Measurements from ENCODE around the gene SLC25A46.
"Not testable (repeated sequence)": the region's sequence is repeated elsewhere in the genome, so short reads cannot be mapped to it uniquely, and the experiment has no call there.

The SLC25A46 gene

DNA sequence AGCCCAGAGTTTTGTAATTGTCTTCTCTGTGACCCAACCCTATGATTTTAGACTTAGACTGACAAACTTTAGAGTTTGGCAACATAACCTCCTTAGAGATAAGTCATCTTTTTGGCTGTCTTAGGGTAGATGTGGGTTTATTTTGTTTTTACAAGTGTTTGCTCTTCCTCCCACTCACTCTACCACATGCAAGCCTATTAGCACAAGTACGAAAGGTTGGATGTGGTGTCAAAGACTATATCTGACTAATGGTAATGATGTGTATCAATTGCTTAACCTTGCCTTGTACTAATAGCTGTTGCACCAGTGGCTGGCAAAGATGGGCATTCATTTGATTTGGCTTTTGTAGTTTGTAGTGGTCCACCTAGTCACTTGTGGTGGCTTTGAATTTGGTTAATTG is 46.5 kb downstream of the SLC25A46 start:
- no peaks in the 10 kb centered on the region for H4K20me1 ChIP-seq (ENCODE audit: control insufficient read depth, insufficient read depth, low read depth, low read length)
- H3K4me2 ChIP-seq (ENCODE audit: low read length) = no peak overlapping the region
- H3K36me3 ChIP-seq (ENCODE audit: control insufficient read depth, low read length) = no peaks in the 10 kb centered on the region
- no peaks in the 10 kb centered on the region for H3K27me3 ChIP-seq (ENCODE audit: control insufficient read depth, low read length)
- no peak for TF ChIP-seq EZH2phosphoT487 (IDR thresholded peaks at IDR 0.05; ENCODE audit: borderline replicate concordance, low read length)
- H3F3A ChIP-seq (ENCODE audit: control insufficient read depth, insufficient read depth) = no peaks in the 10 kb centered on the region
- no peak overlapping the region for H3K4me3 ChIP-seq (ENCODE audit: low read length)
- H3K9me2 ChIP-seq (replicated peaks; ENCODE audit: control insufficient read depth, low read length) = no peaks in the 10 kb centered on the region
- H3K4me1 ChIP-seq (ENCODE audit: control insufficient read depth, low read length) = no peaks in the 10 kb centered on the region
- H3K9me3 ChIP-seq (ENCODE audit: control insufficient read depth, insufficient read depth, low read length) = no peaks in the 10 kb centered on the region
- H3K79me2 ChIP-seq (ENCODE audit: control insufficient read depth, low read length) = no peaks in the 10 kb centered on the region
- H3K27ac ChIP-seq (ENCODE audit: low read depth, low read length) = no peak overlapping the region

DNA sequence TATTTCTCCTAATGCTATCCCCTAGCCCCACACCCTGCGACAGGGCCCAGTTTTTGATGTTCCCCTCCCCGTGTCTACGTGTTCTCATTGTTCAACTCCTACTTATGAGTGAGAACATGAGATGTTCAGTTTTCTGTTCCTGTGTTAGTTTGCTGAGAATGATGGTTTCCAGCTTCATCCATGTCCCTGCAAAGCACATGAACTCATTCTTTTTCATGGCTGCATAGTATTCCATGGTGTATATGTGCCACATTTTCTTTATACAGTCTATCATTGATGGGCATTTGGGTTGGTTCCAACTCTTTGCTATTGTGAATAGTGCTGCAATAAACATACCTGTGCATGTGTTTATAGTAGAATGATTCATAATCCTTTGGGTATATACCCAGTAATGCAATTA is 49.2 kb downstream of the SLC25A46 start:
- H3F3A ChIP-seq (ENCODE audit: control insufficient read depth, insufficient read depth); H3K36me3 ChIP-seq (ENCODE audit: control insufficient read depth, low read length); H3K9me2 ChIP-seq (replicated peaks; ENCODE audit: control insufficient read depth, low read length); H3K79me2 ChIP-seq (ENCODE audit: control insufficient read depth, low read length); H3K4me3 ChIP-seq (ENCODE audit: low read length); H3K27ac ChIP-seq (ENCODE audit: low read depth, low read length); H3K4me1 ChIP-seq (ENCODE audit: control insufficient read depth, low read length); H3K9me3 ChIP-seq (ENCODE audit: control insufficient read depth, insufficient read depth, low read length); H4K20me1 ChIP-seq (ENCODE audit: control insufficient read depth, insufficient read depth, low read depth, low read length); H3K4me2 ChIP-seq (ENCODE audit: low read length); H3K27me3 ChIP-seq (ENCODE audit: control insufficient read depth, low read length): not testable (repeated sequence)

DNA sequence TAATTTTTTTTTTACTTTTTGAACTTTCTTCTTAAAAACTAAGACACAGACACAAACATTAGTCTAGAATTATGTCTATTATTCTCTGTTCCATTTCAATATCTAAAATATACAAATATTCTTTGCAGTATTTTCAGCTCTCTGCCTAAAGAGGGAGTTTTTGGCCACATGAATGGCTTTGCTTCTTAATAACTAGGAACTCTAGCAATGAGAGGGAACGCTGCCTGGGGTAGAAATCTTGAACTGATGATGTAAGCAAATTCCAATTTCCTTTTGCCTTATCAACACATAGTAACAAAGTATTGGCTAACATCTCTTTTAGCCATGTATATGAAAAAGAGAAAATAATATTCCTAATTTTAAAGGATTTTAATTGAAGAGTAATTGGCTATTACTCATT is 51.9 kb downstream of the SLC25A46 start:
- Histone ChIP-seq H3K9me3 (ENCODE audit: control insufficient read depth, insufficient read depth, low read length) (no peaks in the 10 kb centered on the region), H3K27me3 (ENCODE audit: control insufficient read depth, low read length) (no peaks in the 10 kb centered on the region), H3K79me2 (ENCODE audit: control insufficient read depth, low read length) (no peaks in the 10 kb centered on the region), H3K4me2 (ENCODE audit: low read length) (no peak overlapping the region), H3K4me3 (ENCODE audit: low read length) (no peak overlapping the region), H3K9me2 (replicated peaks; ENCODE audit: control insufficient read depth, low read length) (no peaks in the 10 kb centered on the region), H3K36me3 (ENCODE audit: control insufficient read depth, low read length) (no peaks in the 10 kb centered on the region), H3K4me1 (ENCODE audit: control insufficient read depth, low read length) (no peaks in the 10 kb centered on the region), H4K20me1 (ENCODE audit: control insufficient read depth, insufficient read depth, low read depth, low read length) (no peaks in the 10 kb centered on the region), H3F3A (ENCODE audit: control insufficient read depth, insufficient read depth) (no peaks in the 10 kb centered on the region), H3K27ac (ENCODE audit: low read depth, low read length) (no peak overlapping the region)
- TF ChIP-seq, protein P1, sequence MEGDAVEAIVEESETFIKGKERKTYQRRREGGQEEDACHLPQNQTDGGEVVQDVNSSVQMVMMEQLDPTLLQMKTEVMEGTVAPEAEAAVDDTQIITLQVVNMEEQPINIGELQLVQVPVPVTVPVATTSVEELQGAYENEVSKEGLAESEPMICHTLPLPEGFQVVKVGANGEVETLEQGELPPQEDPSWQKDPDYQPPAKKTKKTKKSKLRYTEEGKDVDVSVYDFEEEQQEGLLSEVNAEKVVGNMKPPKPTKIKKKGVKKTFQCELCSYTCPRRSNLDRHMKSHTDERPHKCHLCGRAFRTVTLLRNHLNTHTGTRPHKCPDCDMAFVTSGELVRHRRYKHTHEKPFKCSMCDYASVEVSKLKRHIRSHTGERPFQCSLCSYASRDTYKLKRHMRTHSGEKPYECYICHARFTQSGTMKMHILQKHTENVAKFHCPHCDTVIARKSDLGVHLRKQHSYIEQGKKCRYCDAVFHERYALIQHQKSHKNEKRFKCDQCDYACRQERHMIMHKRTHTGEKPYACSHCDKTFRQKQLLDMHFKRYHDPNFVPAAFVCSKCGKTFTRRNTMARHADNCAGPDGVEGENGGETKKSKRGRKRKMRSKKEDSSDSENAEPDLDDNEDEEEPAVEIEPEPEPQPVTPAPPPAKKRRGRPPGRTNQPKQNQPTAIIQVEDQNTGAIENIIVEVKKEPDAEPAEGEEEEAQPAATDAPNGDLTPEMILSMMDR (IDR thresholded peaks at IDR 0.05; ENCODE audit: low read depth, low read length, poor library complexity, severe bottlenecking) = no peak
- no peak for TF ChIP-seq EZH2phosphoT487 (IDR thresholded peaks at IDR 0.05; ENCODE audit: borderline replicate concordance, low read length)

DNA sequence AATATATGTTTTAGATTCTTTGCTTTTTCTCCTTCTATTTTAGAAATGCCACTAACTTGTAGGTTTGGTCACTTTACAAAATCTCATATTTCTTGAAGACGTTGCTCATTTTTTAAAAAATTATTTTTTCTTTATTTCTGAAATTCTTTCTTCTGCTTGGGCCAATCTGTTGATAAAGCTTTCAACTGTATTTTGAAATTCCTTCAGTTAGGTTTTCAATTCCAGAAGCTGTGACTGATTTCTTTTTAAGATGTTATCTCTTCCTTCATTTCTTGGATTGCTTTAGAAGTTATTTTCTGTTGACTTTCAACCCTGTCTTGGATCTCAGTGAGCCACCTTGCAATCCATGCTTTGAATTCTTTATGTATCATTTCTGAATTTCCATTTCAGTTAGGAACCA is 64.2 kb downstream of the SLC25A46 start:
- H3K27me3 ChIP-seq (ENCODE audit: control insufficient read depth, low read length) = no peaks in the 10 kb centered on the region
- TF ChIP-seq EZH2phosphoT487 (IDR thresholded peaks at IDR 0.05; ENCODE audit: borderline replicate concordance, low read length) = no peak
- TF ChIP-seq, protein P1 (IDR thresholded peaks at IDR 0.05; ENCODE audit: low read depth, low read length, poor library complexity, severe bottlenecking) = no peak
- H3K9me3 ChIP-seq (ENCODE audit: control insufficient read depth, insufficient read depth, low read length) = no peaks in the 10 kb centered on the region
- H3K36me3 ChIP-seq (ENCODE audit: control insufficient read depth, low read length) = no peaks in the 10 kb centered on the region
- H3F3A ChIP-seq (ENCODE audit: control insufficient read depth, insufficient read depth) = no peaks in the 10 kb centered on the region
- H3K4me3 ChIP-seq (ENCODE audit: low read length) = no peak overlapping the region
- H3K79me2 ChIP-seq (ENCODE audit: control insufficient read depth, low read length) = no peaks in the 10 kb centered on the region
- no peak overlapping the region for H3K27ac ChIP-seq (ENCODE audit: low read depth, low read length)
- no peak overlapping the region for H3K4me2 ChIP-seq (ENCODE audit: low read length)
- no peaks in the 10 kb centered on the region for H3K9me2 ChIP-seq (replicated peaks; ENCODE audit: control insufficient read depth, low read length)
- H4K20me1 ChIP-seq (ENCODE audit: control insufficient read depth, insufficient read depth, low read depth, low read length) = no peaks in the 10 kb centered on the region
- no peaks in the 10 kb centered on the region for H3K4me1 ChIP-seq (ENCODE audit: control insufficient read depth, low read length)
